Measurements from ENCODE around the gene SLX4IP. TPM values are rescaled to one million over a fixed set of nuclear protein-coding genes. Genes with fewer than 3 reads are reported as not detected.

Gene SLX4IP
- total and polyA plus RNA-seq, 2 of the 13 experiments (the other 11 are each of a cell fraction or from before 2014, with no cell fraction given): 3.6 to 7.3 TPM

GRCh38 chr20:10542442-10542841 lies 107.3 kb downstream of the SLX4IP start:
- H3K9me3 ChIP-seq (ENCODE audit: low read length): no peaks in the 10 kb centered on the region
- no peak for DNase-seq (ENCODE audit: low spot score)
- H3K9ac ChIP-seq (ENCODE audit: insufficient read depth, low read depth, low read length): no peak overlapping the region
- H3K4me3 ChIP-seq (replicated peaks in 1 of 3; ENCODE audit: insufficient read depth in 1 of 3, low read depth in 2 of 3, low read length in 3 of 3): no peak overlapping the region
- POLR2A ChIA-PET: no interaction called here
- H3K4me1 ChIP-seq (ENCODE audit: insufficient read depth, low read length): peaks cover 85% of the 10 kb centered on the region
- no peaks in the 10 kb centered on the region for H4K20me1 ChIP-seq (ENCODE audit: insufficient read depth, low read length)
- CTCF ChIA-PET (ENCODE audit: low intra/inter-chr PET ratio, low total read pairs): no interaction called here
- ATAC-seq: no peak
- 98% methylated on average over 3 of the region's 3 CpGs for whole genome bisulfite sequencing (ENCODE audit: low lambda C conversion rate)
- in situ Hi-C loops (cut with HindIII; ENCODE audit: extremely low pct_ligation_motif_present, low pct_unique_long_range_greater_than_20kb): loop anchor here (5.0 kb wide), 1 partner anchor 110 kb away; the partner anchor contains the start of gene MKKS
- peaks cover 3% of the 10 kb centered on the region for H3K79me2 ChIP-seq (ENCODE audit: insufficient read depth, low read length)
- peak overlapping the region; percentile 94 for H3K27ac ChIP-seq (ENCODE audit: extremely low read length, insufficient read depth, low read length)
- H3K4me2 ChIP-seq (ENCODE audit: low read depth, low read length): no peak overlapping the region
- FAIRE-seq: no peak
- H3K27me3 ChIP-seq (ENCODE audit: control insufficient read depth in 1 of 2, insufficient read depth in 2 of 2, low read length in 2 of 2): no peaks in the 10 kb centered on the region
- no peak overlapping the region for H2AFZ ChIP-seq (ENCODE audit: low read length)
- no peaks in the 10 kb centered on the region for H3K36me3 ChIP-seq (replicated peaks in 1 of 2; ENCODE audit: control insufficient read depth in 1 of 2, insufficient read depth in 2 of 2, low read length in 2 of 2)
- BruUV-seq (replicated peaks): no TSS peak
- intact Hi-C loops (cut with micrococcal nuclease; ENCODE audit: unreplicated experiment): no loop called here
- TF ChIP-seq ZNF576 (CRISPR knock-in tag; IDR thresholded peaks at IDR 0.05) (no peak), ZBTB21 (CRISPR knock-in tag; IDR thresholded peaks at IDR 0.05) (no peak), MAFF (IDR thresholded peaks at IDR 0.05; ENCODE audit: low read depth, low read length) (no peak), ZFY (CRISPR knock-in tag; IDR thresholded peaks at IDR 0.05) (no peak), CBX2 (IDR thresholded peaks at IDR 0.05; ENCODE audit: low read depth, low read length) (no peak), CBX2 (CRISPR knock-in tag; IDR thresholded peaks at IDR 0.05; ENCODE audit: low read depth) (no peak), ZNF343 (CRISPR knock-in tag; IDR thresholded peaks at IDR 0.05) (no peak), IKZF4 (CRISPR knock-in tag; IDR thresholded peaks at IDR 0.05; ENCODE audit: borderline replicate concordance, low read depth, not compliant biosample characterization) (no peak), ZNF781 (CRISPR knock-in tag; IDR thresholded peaks at IDR 0.05; ENCODE audit: borderline replicate concordance, not compliant biosample characterization) (no peak), TGIF2 (CRISPR knock-in tag; IDR thresholded peaks at IDR 0.05) (no peak), HOXA5 (CRISPR knock-in tag; IDR thresholded peaks at IDR 0.05) (0 out of 2 replicates have a peak, but pooled peaks have one; percentile 3), CAMTA2 (CRISPR knock-in tag; IDR thresholded peaks at IDR 0.05; ENCODE audit: borderline replicate concordance) (no peak), ZBTB44 (CRISPR knock-in tag; IDR thresholded peaks at IDR 0.05) (no peak), ZBTB43 (CRISPR knock-in tag; conservative IDR thresholded peaks at IDR 0.05) (0 out of 2 replicates have a peak, but pooled peaks have one; percentile 28), PRDM10 (CRISPR knock-in tag; IDR thresholded peaks at IDR 0.05; ENCODE audit: low read depth) (0 out of 2 replicates have a peak, but pooled peaks have one; percentile 10), NKX3-1 (CRISPR knock-in tag; IDR thresholded peaks at IDR 0.05) (peak; percentile 41; the same call in 1 of the 2 replicates), ZNF546 (CRISPR knock-in tag; conservative IDR thresholded peaks at IDR 0.05) (no peak), AGO2 (optimal IDR thresholded peaks at IDR 0.05; ENCODE audit: low read depth, low read length) (no peak), NCOA1 (CRISPR knock-in tag; IDR thresholded peaks at IDR 0.05) (no peak), GFI1 (CRISPR knock-in tag; IDR thresholded peaks at IDR 0.05; ENCODE audit: borderline replicate concordance) (no peak)
